K562 (cell line): ENCODE measurements around the gene DHRS11.

Experiments used
- BRF1 ChIP-seq: IDR thresholded peaks from 3 replicates; pipeline ENCODE4 v1.6.1; 2011; ENCODE audit warnings: borderline replicate concordance, mild to moderate bottlenecking; ENCODE audit not compliant: insufficient read length; ENCODE audit errors: extremely low read depth
- CTCF ChIP-seq, 3 experiments: IDR thresholded peaks in 2 of 3; conservative IDR thresholded peaks in 1 of 3; 2 replicates each; pipeline ENCODE4 v1.5.1; 2011 to 2012; ENCODE audit warnings: low read length in 3 of 3, mild to moderate bottlenecking in 3 of 3, control low read depth in 2 of 3, improper control_type of control experiment in 1 of 3, inconsistent platforms in 1 of 3, low read depth in 1 of 3, mixed read lengths in 1 of 3, moderate library complexity in 1 of 3; ENCODE audit not compliant: insufficient read depth in 2 of 3
- E2F8 ChIP-seq: fragments of 450-650 bp; IDR thresholded peaks from 2 replicates; pipeline ENCODE4 v1.7.1; 2018; ENCODE audit warnings: mild to moderate bottlenecking, low read depth; ENCODE audit not compliant: partially characterized antibody
- FOXK2 ChIP-seq, 2 experiments: fragments of 450-650 bp; IDR thresholded peaks in 1 of 2; conservative IDR thresholded peaks in 1 of 2; 2 replicates each; pipeline ENCODE4 v1.6.1; 2016; ENCODE audit warnings: low read depth in 2 of 2, mild to moderate bottlenecking in 1 of 2
- MEF2D ChIP-seq: conservative IDR thresholded peaks from 2 replicates; pipeline ENCODE4 v1.6.1; 2016; ENCODE audit warnings: low read depth, missing genetic modification characterization, missing compliant biosample characterization
- PHTF2 ChIP-seq: fragments of 250-450 bp; sonication (Bioruptor Pico); IDR thresholded peaks from 2 replicates; pipeline ENCODE4 v1.5.0; 2021; ENCODE audit warnings: mild to moderate bottlenecking
- POLR2A ChIP-seq: fragments of 450-650 bp; conservative IDR thresholded peaks from 2 replicates; pipeline ENCODE4 v1.6.1; 2016
- SAFB2 ChIP-seq: fragments of 200-400 bp; formaldehyde crosslinking; IDR thresholded peaks from 2 replicates; pipeline ENCODE4 v1.6.1; 2018; ENCODE audit warnings: borderline replicate concordance, low read length, low read depth, moderate library complexity; ENCODE audit not compliant: severe bottlenecking
- ZNF140 ChIP-seq: fragments of 250-450 bp; sonication (Bioruptor Pico); IDR thresholded peaks from 2 replicates; pipeline ENCODE4 v1.8.0; 2021; ENCODE audit warnings: moderate library complexity, mild to moderate bottlenecking, inconsistent platforms
- ZNF740 ChIP-seq, 3 experiments: fragments of 200-800 bp in 1 of 3; sonication (Bioruptor generic) in 1 of 3; sonication (generic) in 1 of 3; formaldehyde crosslinking in 1 of 3; IDR thresholded peaks; 2 replicates each; pipeline versions ENCODE4 v1.6.1 to v1.8.0; 2016 to 2022; ENCODE audit warnings: mild to moderate bottlenecking in 2 of 3, missing compliant biosample characterization in 2 of 3, missing genetic modification characterization in 2 of 3, missing genetic modification reagents in 1 of 3

- peak; percentile 72 to 81 (median 72) for TF ChIP-seq CTCF (IDR thresholded peaks at IDR 0.05 in 2 of 3, conservative IDR thresholded peaks at IDR 0.05 in 1 of 3; ENCODE audit: insufficient read depth in 2 of 3, low read depth in 1 of 3, low read length in 3 of 3)
- no peak for TF ChIP-seq E2F8
- TF ChIP-seq PHTF2 (CRISPR knock-in tag) = no peak
- TF ChIP-seq BRF1 = no peak
- no peak for TF ChIP-seq FOXK2 (conservative IDR thresholded peaks at IDR 0.05 in 1 of 2, IDR thresholded peaks at IDR 0.05 in 1 of 2; ENCODE audit: low read depth in 2 of 2)
- no peak for TF ChIP-seq POLR2A
- no peak for TF ChIP-seq MEF2D (tag)
- no peak for TF ChIP-seq SAFB2
- peak; percentile 85 for TF ChIP-seq ZNF740 (CRISPR knock-in tag; IDR thresholded peaks at IDR 0.05)
- TF ChIP-seq ZNF740 (tag; IDR thresholded peaks at IDR 0.05) = peak in 1 of 2 experiments; percentile 93; a peak in 2 of 4 replicates
- TF ChIP-seq ZNF140 = no peak
Measured at GRCh38 chr17:36602924-36603384, 11.3 kb downstream of the DHRS11 start.
